ENCODE data around the gene CDH13.

CDH13 gene

DNA sequence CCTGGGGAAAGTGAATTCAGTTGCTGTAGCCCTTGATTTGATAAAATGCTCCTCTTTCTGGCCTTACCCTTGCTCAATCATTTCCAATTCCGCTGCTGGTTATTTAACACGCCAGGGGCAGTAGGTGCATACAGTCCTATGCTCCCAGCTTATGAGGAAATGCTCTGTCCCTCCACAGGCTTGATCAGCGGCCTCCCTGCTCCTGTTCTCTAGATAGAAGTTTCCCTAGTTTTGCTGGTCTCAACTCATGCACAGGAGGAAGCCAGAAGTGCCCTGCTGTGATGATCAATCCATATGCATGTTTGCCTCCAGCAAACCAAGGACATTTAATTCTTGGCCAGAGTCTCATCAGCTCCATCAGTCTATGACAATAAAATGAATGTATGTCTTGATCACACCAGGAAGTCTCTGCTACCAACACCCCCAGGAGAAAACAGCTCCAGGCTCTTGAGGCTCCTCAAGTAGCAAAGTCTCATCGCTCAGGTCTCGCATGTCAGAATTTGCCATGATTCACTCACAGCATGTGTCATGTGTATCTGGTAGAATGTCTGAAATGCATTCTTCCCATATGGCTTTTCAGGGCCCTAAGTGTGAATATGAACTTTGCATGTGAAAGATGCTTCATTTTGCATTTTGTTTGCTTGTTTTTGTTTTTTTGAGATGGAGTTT is 208.9 kb downstream of the CDH13 start:
- H3K4me3 ChIP-seq (ENCODE audit: low read depth in 1 of 5, low read length in 5 of 5), result no peak overlapping the region
- H3K27me3 ChIP-seq (ENCODE audit: control insufficient read depth in 5 of 5, insufficient read depth in 4 of 5, low read length in 5 of 5), result no peaks in the 10 kb centered on the region
- H3K4me1 ChIP-seq (ENCODE audit: control insufficient read depth in 5 of 5, insufficient read depth in 5 of 5, low read length in 5 of 5), result peaks cover 0 to 7% (median 0%) of the 10 kb centered on the region in 5 donors
- H3K9ac ChIP-seq (ENCODE audit: low read length in 5 of 5), result no peak overlapping the region
- H3K9me3 ChIP-seq (ENCODE audit: control insufficient read depth in 5 of 5, low read length in 5 of 5), result no peaks in the 10 kb centered on the region
- no peak overlapping the region for H3K27ac ChIP-seq (ENCODE audit: low read depth, low read length)
- no peaks in the 10 kb centered on the region for H3K36me3 ChIP-seq (ENCODE audit: control insufficient read depth in 5 of 5, insufficient read depth in 5 of 5, low read length in 5 of 5)

DNA sequence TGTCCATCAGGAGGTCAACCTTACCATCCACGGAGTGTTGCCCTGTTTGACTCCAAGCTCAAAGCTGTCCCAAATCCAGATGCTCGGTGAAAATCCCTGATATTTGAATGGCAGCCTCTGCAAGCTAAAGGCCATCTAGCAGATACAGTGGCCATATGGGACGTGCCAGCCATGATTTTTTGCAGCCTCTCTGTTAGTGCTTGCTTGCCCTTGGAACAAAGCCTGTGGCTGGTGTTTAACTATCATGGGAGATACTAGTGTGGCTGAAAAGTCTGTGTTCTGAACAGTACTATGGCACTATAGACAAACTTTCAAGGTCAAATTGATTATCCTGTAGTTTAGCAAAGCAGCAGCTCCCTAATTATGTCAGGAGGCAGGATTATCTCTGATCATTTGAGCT is 214.3 kb downstream of the CDH13 start:
- Histone ChIP-seq H3K4me3 (ENCODE audit: low read depth in 1 of 5, low read length in 5 of 5) (no peak overlapping the region), H3K36me3 (ENCODE audit: control insufficient read depth in 5 of 5, insufficient read depth in 5 of 5, low read length in 5 of 5) (no peaks in the 10 kb centered on the region), H3K27ac (ENCODE audit: low read depth, low read length) (no peak overlapping the region)

DNA sequence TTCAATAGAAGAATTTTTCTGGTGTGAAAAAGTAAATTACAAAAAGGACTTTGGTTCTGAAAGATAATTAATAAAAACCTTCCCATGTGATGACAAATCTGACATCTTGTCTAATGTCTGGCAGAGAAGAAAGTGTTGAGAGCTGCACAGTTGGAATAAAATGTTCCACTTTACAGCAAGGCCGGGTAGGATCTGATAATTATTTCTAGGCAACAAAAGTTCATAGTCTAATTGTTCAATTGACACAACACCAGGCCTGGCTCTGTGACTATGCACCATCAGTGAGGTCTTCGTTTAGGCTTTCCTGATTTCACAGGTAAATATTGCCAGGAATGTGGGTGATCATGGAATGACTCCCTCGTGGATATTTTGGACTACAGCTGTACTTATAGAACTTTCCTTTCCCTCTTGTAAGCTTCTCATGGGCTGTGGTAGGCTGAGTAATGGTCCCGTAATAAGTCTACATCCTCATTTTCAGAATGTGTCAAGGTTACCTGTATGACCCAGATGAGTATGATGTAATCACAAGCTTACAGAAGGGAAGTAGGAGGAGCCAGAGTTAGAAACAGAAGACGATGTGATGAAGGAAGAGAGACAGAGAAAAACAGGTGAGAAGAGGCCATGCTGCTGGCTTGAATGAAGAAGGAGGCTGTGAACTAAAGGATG is 217.0 kb downstream of the CDH13 start:
- H3K9me3 ChIP-seq (ENCODE audit: control insufficient read depth in 5 of 5, low read length in 5 of 5), result peaks cover 0 to 11% (median 0%) of the 10 kb centered on the region in 5 donors
- H3K27me3 ChIP-seq (ENCODE audit: control insufficient read depth in 5 of 5, insufficient read depth in 4 of 5, low read length in 5 of 5), result no peaks in the 10 kb centered on the region
- no peaks in the 10 kb centered on the region for H3K36me3 ChIP-seq (ENCODE audit: control insufficient read depth in 5 of 5, insufficient read depth in 5 of 5, low read length in 5 of 5)
- no peak overlapping the region for H3K4me3 ChIP-seq (ENCODE audit: low read depth in 1 of 5, low read length in 5 of 5)
- H3K9ac ChIP-seq (ENCODE audit: low read length in 5 of 5), result no peak overlapping the region
- no peak overlapping the region for H3K27ac ChIP-seq (ENCODE audit: low read depth, low read length)
- no peaks in the 10 kb centered on the region for H3K4me1 ChIP-seq (ENCODE audit: control insufficient read depth in 5 of 5, insufficient read depth in 5 of 5, low read length in 5 of 5)

More for the DNA sequence above, 214.3 kb downstream of the CDH13 start:
- no peaks in the 10 kb centered on the region for H3K27me3 ChIP-seq (ENCODE audit: control insufficient read depth in 5 of 5, insufficient read depth in 4 of 5, low read length in 5 of 5)
- peaks cover 0 to 11% (median 0%) of the 10 kb centered on the region in 5 donors for H3K9me3 ChIP-seq (ENCODE audit: control insufficient read depth in 5 of 5, low read length in 5 of 5)
- H3K4me1 ChIP-seq (ENCODE audit: control insufficient read depth in 5 of 5, insufficient read depth in 5 of 5, low read length in 5 of 5), result no peaks in the 10 kb centered on the region
- H3K9ac ChIP-seq (ENCODE audit: low read length in 5 of 5), result no peak overlapping the region

DNA sequence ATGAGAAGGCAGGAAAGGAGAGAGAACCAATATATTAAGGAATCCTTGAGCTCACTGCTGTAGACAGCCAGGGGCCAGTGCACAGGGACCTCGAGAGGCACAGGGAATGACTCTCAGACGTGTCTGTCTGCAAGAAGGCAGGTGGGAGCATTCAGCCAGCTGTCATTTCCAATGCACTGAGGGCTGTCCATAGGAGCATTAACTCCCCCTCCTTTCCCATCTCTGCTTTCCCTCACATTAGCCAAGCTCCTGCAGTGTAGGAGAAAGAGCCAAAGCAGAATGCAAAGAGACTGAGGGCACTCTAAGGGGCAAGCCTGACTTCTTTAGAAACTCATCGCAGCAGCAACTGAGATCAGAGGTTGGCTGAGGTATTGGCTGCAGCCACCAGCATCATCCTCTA is 218.3 kb downstream of the CDH13 start:
- peaks cover 0 to 11% (median 0%) of the 10 kb centered on the region in 5 donors for H3K9me3 ChIP-seq (ENCODE audit: control insufficient read depth in 5 of 5, low read length in 5 of 5)
- H3K4me3 ChIP-seq (ENCODE audit: low read depth in 1 of 5, low read length in 5 of 5), result no peak overlapping the region
- no peaks in the 10 kb centered on the region for H3K4me1 ChIP-seq (ENCODE audit: control insufficient read depth in 5 of 5, insufficient read depth in 5 of 5, low read length in 5 of 5)
- no peak overlapping the region for H3K9ac ChIP-seq (ENCODE audit: low read length in 5 of 5)
- H3K27ac ChIP-seq (ENCODE audit: low read depth, low read length), result no peak overlapping the region
- H3K36me3 ChIP-seq (ENCODE audit: control insufficient read depth in 5 of 5, insufficient read depth in 5 of 5, low read length in 5 of 5), result no peaks in the 10 kb centered on the region
- H3K27me3 ChIP-seq (ENCODE audit: control insufficient read depth in 5 of 5, insufficient read depth in 4 of 5, low read length in 5 of 5), result no peaks in the 10 kb centered on the region

DNA sequence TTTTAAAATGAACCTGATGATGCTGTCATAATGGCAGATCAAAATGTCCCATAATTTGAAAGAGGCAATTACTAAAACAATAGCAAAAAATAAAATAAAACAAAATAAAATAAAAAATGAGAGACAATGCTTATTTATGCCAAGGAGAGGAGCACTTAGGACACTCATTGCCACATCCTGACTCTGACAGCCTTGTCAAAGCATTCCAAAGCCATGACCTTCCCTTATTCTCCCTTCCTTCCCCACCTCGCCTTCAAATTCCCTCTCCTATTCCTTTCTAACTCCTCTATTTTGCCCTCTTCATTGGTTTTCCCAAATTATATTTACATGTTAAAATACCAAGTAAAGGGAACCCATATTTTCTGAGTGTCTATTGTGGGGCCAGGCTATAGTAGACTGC is 220.0 kb downstream of the CDH13 start:
- peaks cover 0 to 9% (median 0%) of the 10 kb centered on the region in 5 donors for H3K9me3 ChIP-seq (ENCODE audit: control insufficient read depth in 5 of 5, low read length in 5 of 5)
- no peaks in the 10 kb centered on the region for H3K4me1 ChIP-seq (ENCODE audit: control insufficient read depth in 5 of 5, insufficient read depth in 5 of 5, low read length in 5 of 5)
- no peaks in the 10 kb centered on the region for H3K36me3 ChIP-seq (ENCODE audit: control insufficient read depth in 5 of 5, insufficient read depth in 5 of 5, low read length in 5 of 5)
- no peaks in the 10 kb centered on the region for H3K27me3 ChIP-seq (ENCODE audit: control insufficient read depth in 5 of 5, insufficient read depth in 4 of 5, low read length in 5 of 5)
- no peak overlapping the region for H3K9ac ChIP-seq (ENCODE audit: low read length in 5 of 5)
- H3K27ac ChIP-seq (ENCODE audit: low read depth, low read length), result no peak overlapping the region
- no peak overlapping the region for H3K4me3 ChIP-seq (ENCODE audit: low read depth in 1 of 5, low read length in 5 of 5)

DNA sequence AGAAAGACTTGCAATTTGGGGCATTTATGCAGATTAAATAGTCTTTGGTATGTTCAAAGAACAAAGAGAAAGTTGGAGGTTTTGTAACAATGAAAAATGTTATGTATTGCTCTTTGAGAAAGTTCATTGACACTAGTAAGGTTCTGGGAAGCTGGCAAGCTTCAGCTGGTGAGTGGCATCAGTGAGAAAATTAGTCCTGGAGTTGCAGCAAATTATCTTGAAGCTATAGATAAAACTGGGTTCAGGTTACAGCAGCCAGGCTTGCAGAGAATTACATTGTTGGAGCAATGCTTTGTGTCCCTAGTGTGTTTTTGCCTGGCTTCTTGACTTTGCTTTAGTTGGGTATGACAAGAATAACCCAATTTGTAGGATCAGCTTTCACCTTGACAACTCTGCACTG is 221.2 kb downstream of the CDH13 start:
- Histone ChIP-seq H3K4me3 (ENCODE audit: low read depth in 1 of 5, low read length in 5 of 5) (no peak overlapping the region), H3K27ac (ENCODE audit: low read depth, low read length) (no peak overlapping the region), H3K9me3 (ENCODE audit: control insufficient read depth in 5 of 5, low read length in 5 of 5) (peaks cover 0 to 3% (median 0%) of the 10 kb centered on the region in 5 donors), H3K27me3 (ENCODE audit: control insufficient read depth in 5 of 5, insufficient read depth in 4 of 5, low read length in 5 of 5) (no peaks in the 10 kb centered on the region), H3K9ac (ENCODE audit: low read length in 5 of 5) (no peak overlapping the region), H3K36me3 (ENCODE audit: control insufficient read depth in 5 of 5, insufficient read depth in 5 of 5, low read length in 5 of 5) (no peaks in the 10 kb centered on the region), H3K4me1 (ENCODE audit: control insufficient read depth in 5 of 5, insufficient read depth in 5 of 5, low read length in 5 of 5) (no peaks in the 10 kb centered on the region)

DNA sequence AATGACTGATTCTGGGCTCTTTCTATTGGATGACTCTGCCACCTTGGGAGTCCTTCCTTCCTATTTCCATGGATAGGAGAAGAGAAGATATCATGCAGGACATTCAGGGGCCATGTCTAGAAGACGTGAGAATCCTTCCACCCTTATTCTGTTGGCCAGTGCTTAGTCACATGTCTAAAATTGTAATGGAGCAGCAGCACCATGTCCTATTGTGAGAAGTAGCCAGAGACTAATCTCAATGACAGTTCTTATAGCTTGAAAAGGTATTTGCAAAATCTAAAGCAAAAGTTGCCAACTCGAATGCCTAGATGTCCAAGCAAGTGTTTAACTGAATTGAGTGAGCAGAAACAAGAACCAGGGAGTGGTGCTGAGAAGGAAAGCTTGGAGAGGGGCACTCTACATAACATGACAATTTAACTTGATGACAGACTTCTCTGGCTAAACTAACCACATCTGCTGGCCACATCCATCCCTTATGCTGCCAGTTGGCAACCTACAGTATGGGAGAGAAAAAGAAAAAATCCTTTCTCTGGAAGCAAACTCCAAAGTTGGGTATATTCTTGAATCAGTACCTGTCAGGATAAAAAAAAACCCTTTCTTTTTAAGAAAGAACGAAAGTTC is 225.7 kb downstream of the CDH13 start:
- H3K36me3 ChIP-seq (ENCODE audit: control insufficient read depth in 5 of 5, insufficient read depth in 5 of 5, low read length in 5 of 5), result no peaks in the 10 kb centered on the region
- H3K4me3 ChIP-seq (ENCODE audit: low read depth in 1 of 5, low read length in 5 of 5), result no peak overlapping the region
- no peaks in the 10 kb centered on the region for H3K27me3 ChIP-seq (ENCODE audit: control insufficient read depth in 5 of 5, insufficient read depth in 4 of 5, low read length in 5 of 5)
- H3K9ac ChIP-seq (ENCODE audit: low read length in 5 of 5), result no peak overlapping the region
- H3K4me1 ChIP-seq (ENCODE audit: control insufficient read depth in 5 of 5, insufficient read depth in 5 of 5, low read length in 5 of 5), result no peaks in the 10 kb centered on the region
- no peak overlapping the region for H3K27ac ChIP-seq (ENCODE audit: low read depth, low read length)
- no peaks in the 10 kb centered on the region for H3K9me3 ChIP-seq (ENCODE audit: control insufficient read depth in 5 of 5, low read length in 5 of 5)

DNA sequence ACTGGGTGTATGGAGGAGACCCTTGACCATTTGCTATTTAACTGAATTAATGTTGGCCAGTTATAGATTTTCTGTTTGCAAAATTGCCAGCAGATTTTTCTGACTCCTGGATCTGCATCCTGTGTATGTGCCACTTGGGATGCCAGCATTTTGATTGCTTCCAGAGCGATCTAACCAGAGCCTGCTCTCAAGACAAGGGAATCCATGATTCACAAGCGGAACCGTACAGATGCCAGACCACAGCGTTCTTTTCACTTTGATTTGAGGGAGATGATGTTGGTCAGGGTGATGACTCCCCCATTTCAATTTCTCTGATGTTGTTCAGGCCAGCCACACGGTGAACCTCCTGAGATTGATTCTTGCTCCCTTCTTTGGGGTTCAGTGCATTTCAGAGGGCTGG is 228.7 kb downstream of the CDH13 start:
- no peaks in the 10 kb centered on the region for H3K4me1 ChIP-seq (ENCODE audit: control insufficient read depth in 5 of 5, insufficient read depth in 5 of 5, low read length in 5 of 5)
- H3K9me3 ChIP-seq (ENCODE audit: control insufficient read depth in 5 of 5, low read length in 5 of 5), result no peaks in the 10 kb centered on the region
- H3K9ac ChIP-seq (ENCODE audit: low read length in 5 of 5), result no peak overlapping the region
- H3K27me3 ChIP-seq (ENCODE audit: control insufficient read depth in 5 of 5, insufficient read depth in 4 of 5, low read length in 5 of 5), result no peaks in the 10 kb centered on the region
- H3K4me3 ChIP-seq (ENCODE audit: low read depth in 1 of 5, low read length in 5 of 5), result no peak overlapping the region
- H3K36me3 ChIP-seq (ENCODE audit: control insufficient read depth in 5 of 5, insufficient read depth in 5 of 5, low read length in 5 of 5), result no peaks in the 10 kb centered on the region
- no peak overlapping the region for H3K27ac ChIP-seq (ENCODE audit: low read depth, low read length)

DNA sequence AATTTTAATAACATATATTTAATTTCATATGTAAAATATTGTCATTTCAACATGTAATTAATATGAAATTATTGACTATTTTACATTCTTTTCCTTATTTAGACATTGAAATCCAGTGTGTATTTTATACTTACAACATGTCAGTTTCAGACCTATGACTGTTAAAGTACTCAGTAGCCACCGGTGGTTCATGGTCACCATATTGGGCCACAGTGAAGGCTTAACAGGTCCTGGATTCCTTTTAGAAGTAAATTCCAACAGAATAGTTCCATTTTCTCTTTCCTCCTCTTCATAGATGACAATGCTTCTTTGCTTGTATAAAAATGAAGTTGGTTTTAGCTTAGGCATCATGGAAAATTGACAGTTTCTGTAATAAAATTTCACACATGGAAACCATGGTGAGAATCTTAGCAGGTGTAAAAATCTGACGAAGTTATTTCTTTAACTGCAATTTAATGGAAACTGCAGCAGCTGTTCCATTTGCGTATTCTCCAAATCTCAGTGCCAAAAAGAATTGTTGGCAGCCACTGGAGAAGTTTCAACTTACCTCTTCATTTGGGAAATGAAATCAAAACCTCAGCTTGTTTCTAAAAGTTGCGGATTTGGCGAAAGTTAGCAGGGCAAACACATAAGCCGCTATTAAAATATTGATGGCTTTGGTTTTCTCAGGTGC is 231.1 kb downstream of the CDH13 start:
- H3K27ac ChIP-seq (ENCODE audit: low read depth, low read length), result no peak overlapping the region
- no peaks in the 10 kb centered on the region for H3K9me3 ChIP-seq (ENCODE audit: control insufficient read depth in 5 of 5, low read length in 5 of 5)
- H3K4me1 ChIP-seq (ENCODE audit: control insufficient read depth in 5 of 5, insufficient read depth in 5 of 5, low read length in 5 of 5), result no peaks in the 10 kb centered on the region
- no peak overlapping the region for H3K9ac ChIP-seq (ENCODE audit: low read length in 5 of 5)
- H3K4me3 ChIP-seq (ENCODE audit: low read depth in 1 of 5, low read length in 5 of 5), result no peak overlapping the region
- no peaks in the 10 kb centered on the region for H3K36me3 ChIP-seq (ENCODE audit: control insufficient read depth in 5 of 5, insufficient read depth in 5 of 5, low read length in 5 of 5)
- H3K27me3 ChIP-seq (ENCODE audit: control insufficient read depth in 5 of 5, insufficient read depth in 4 of 5, low read length in 5 of 5), result no peaks in the 10 kb centered on the region

DNA sequence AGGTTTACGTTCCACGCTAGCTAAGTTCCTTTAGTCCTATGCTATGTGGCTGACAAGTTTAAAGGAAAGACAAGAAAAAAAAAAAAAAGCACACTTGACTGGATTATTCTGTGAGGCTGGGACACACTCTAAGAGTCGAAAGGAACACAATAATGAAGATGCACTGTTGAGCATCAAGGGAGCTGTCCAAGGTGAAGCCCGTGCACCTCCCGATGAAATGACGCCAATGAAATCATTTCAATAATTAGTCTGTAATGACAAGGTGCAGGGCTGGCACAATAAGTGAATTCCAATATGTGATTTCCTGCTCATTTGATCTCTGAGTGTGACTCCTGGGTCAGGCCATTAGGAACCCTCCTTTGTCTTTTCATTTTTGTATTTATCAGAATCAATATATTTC is 232.9 kb downstream of the CDH13 start:
- H3K27ac ChIP-seq (ENCODE audit: low read depth, low read length), result no peak overlapping the region
- H3K27me3 ChIP-seq (ENCODE audit: control insufficient read depth in 5 of 5, insufficient read depth in 4 of 5, low read length in 5 of 5), result no peaks in the 10 kb centered on the region
- no peaks in the 10 kb centered on the region for H3K4me1 ChIP-seq (ENCODE audit: control insufficient read depth in 5 of 5, insufficient read depth in 5 of 5, low read length in 5 of 5)
- no peak overlapping the region for H3K4me3 ChIP-seq (ENCODE audit: low read depth in 1 of 5, low read length in 5 of 5)
- H3K9me3 ChIP-seq (ENCODE audit: control insufficient read depth in 5 of 5, low read length in 5 of 5), result no peaks in the 10 kb centered on the region
- no peaks in the 10 kb centered on the region for H3K36me3 ChIP-seq (ENCODE audit: control insufficient read depth in 5 of 5, insufficient read depth in 5 of 5, low read length in 5 of 5)
- H3K9ac ChIP-seq (ENCODE audit: low read length in 5 of 5), result no peak overlapping the region
